Activated T-cell treated with anti-CD3 and anti-CD28 coated beads, Interleukin-2, amount 50 U/mL, for 4 hours (primary cell): ENCODE data around the gene PYROXD2. TPM values are rescaled to one million over a fixed set of nuclear protein-coding genes. Genes with fewer than 3 reads are reported as not detected.

ENCODE experiments used
- ATAC-seq, 2 donors: fragments of 200-7000 bp; cut with Tn5 transposase; one replicate each; pipeline ENCODE4 v1.10.0; 2021
- DNase-seq: peaks from one replicate; pipeline ENCODE4 v3.0.0-alpha.2; 2020
- H3K27me3 Mint-ChIP-seq: one replicate; pipeline ENCODE4 v1.8.0; 2021; ENCODE audit warnings: low read depth, mixed read lengths
- H3K36me3 Mint-ChIP-seq: one replicate; pipeline ENCODE4 v1.8.0; 2022; ENCODE audit warnings: mixed read lengths; ENCODE audit not compliant: insufficient read depth
- H3K4me1 Mint-ChIP-seq: one replicate; pipeline ENCODE4 v1.8.0; 2021; ENCODE audit warnings: low read depth, mixed read lengths
- H3K4me3 Mint-ChIP-seq: one replicate; pipeline ENCODE4 v1.8.0; 2021; ENCODE audit warnings: mild to moderate bottlenecking, moderate library complexity, mixed read lengths
- H3K9me3 Mint-ChIP-seq: one replicate; pipeline ENCODE4 v1.8.0; 2021; ENCODE audit warnings: mixed read lengths
- total RNA-seq, 3 donors: library from RNA; stranded (reverse); gene quantifications; one replicate each; pipeline ENCODE4 v1.2.1, GENCODE V29; 2021

PYROXD2 gene
- total RNA-seq, result 1 to 10 TPM in 2 of 3 donors, under 1 TPM in 1; 0.84 to 3.2 (median 1.1) TPM

- H3K4me3 Mint-ChIP-seq, result peak within 1 kb of the TSS; percentile 84
- ATAC-seq, result peak; percentile 67 to 76
These were observed at the start of gene PYROXD2 for GRCh38 chr10:98414932-98415730. TSS of gene PYROXD2 (minus strand) at chr10:98415182. CDS start at chr10:98415135, 47 bp downstream.

GRCh38 chr10:98463976-98464754 lies 49.2 kb upstream of the PYROXD2 start:
- H3K36me3 Mint-ChIP-seq, result no peaks in the 10 kb centered on the region
- ATAC-seq (no peak), DNase-seq (no peak)
- peaks cover 12% of the 10 kb centered on the region for H3K27me3 Mint-ChIP-seq
- H3K4me3 Mint-ChIP-seq, result no peak overlapping the region
- no peaks in the 10 kb centered on the region for H3K9me3 Mint-ChIP-seq
- H3K4me1 Mint-ChIP-seq, result peaks cover 5% of the 10 kb centered on the region

More at GRCh38 chr10:98414932-98415730, at the start of gene PYROXD2:
- Mint-ChIP-seq H3K36me3 (peaks cover 6% of the 10 kb centered on the region), H3K4me1 (peaks cover 13% of the 10 kb centered on the region), H3K9me3 (no peaks in the 10 kb centered on the region), H3K27me3 (no peaks in the 10 kb centered on the region)
- no peak for DNase-seq

- Mint-ChIP-seq H3K9me3 (no peaks in the 10 kb centered on the region), H3K36me3 (no peaks in the 10 kb centered on the region), H3K4me1 (peaks cover 5% of the 10 kb centered on the region), H3K4me3 (no peak overlapping the region), H3K27me3 (peaks cover 18% of the 10 kb centered on the region)
- DNase-seq (no peak), ATAC-seq (no peak)
These were observed 48.0 kb upstream of the PYROXD2 start for GRCh38 chr10:98463016-98463415.

GRCh38 chr10:98461500-98461842 lies 46.5 kb upstream of the PYROXD2 start:
- Mint-ChIP-seq H3K36me3 (no peaks in the 10 kb centered on the region), H3K4me3 (no peak overlapping the region), H3K4me1 (no peaks in the 10 kb centered on the region), H3K9me3 (no peaks in the 10 kb centered on the region), H3K27me3 (peaks cover 24% of the 10 kb centered on the region)
- ATAC-seq (no peak), DNase-seq (no peak)

GRCh38 chr10:98460837-98461499 lies 46.0 kb upstream of the PYROXD2 start:
- Mint-ChIP-seq H3K4me3 (no peak overlapping the region), H3K27me3 (peaks cover 24% of the 10 kb centered on the region), H3K36me3 (no peaks in the 10 kb centered on the region), H3K4me1 (no peaks in the 10 kb centered on the region), H3K9me3 (no peaks in the 10 kb centered on the region)
- ATAC-seq (no peak), DNase-seq (no peak)

- ATAC-seq, result no peak
- H3K27me3 Mint-ChIP-seq, result peaks cover 24% of the 10 kb centered on the region
- no peaks in the 10 kb centered on the region for H3K9me3 Mint-ChIP-seq
- no peak for DNase-seq
- H3K4me3 Mint-ChIP-seq, result no peak overlapping the region
- no peaks in the 10 kb centered on the region for H3K36me3 Mint-ChIP-seq
- no peaks in the 10 kb centered on the region for H3K4me1 Mint-ChIP-seq
These were observed 44.1 kb upstream of the PYROXD2 start for GRCh38 chr10:98458809-98459784.

- H3K4me3 Mint-ChIP-seq, result no peak overlapping the region
- no peaks in the 10 kb centered on the region for H3K4me1 Mint-ChIP-seq
- peaks cover 24% of the 10 kb centered on the region for H3K27me3 Mint-ChIP-seq
- H3K9me3 Mint-ChIP-seq, result no peaks in the 10 kb centered on the region
- H3K36me3 Mint-ChIP-seq, result no peaks in the 10 kb centered on the region
- ATAC-seq, result no peak
- no peak for DNase-seq
These were observed 42.7 kb upstream of the PYROXD2 start for GRCh38 chr10:98457721-98458120.

GRCh38 chr10:98456686-98457482 lies 41.9 kb upstream of the PYROXD2 start:
- no peak for ATAC-seq
- H3K27me3 Mint-ChIP-seq, result peaks cover 29% of the 10 kb centered on the region
- H3K4me1 Mint-ChIP-seq, result no peaks in the 10 kb centered on the region
- H3K4me3 Mint-ChIP-seq, result no peak overlapping the region
- no peaks in the 10 kb centered on the region for H3K36me3 Mint-ChIP-seq
- H3K9me3 Mint-ChIP-seq, result no peaks in the 10 kb centered on the region
- no peak for DNase-seq

- no peaks in the 10 kb centered on the region for H3K4me1 Mint-ChIP-seq
- H3K36me3 Mint-ChIP-seq, result no peaks in the 10 kb centered on the region
- DNase-seq (no peak), ATAC-seq (no peak)
- peaks cover 31% of the 10 kb centered on the region for H3K27me3 Mint-ChIP-seq
- H3K9me3 Mint-ChIP-seq, result no peaks in the 10 kb centered on the region
- no peak overlapping the region for H3K4me3 Mint-ChIP-seq
These were observed 41.1 kb upstream of the PYROXD2 start for GRCh38 chr10:98456043-98456570.

GRCh38 chr10:98453729-98454128 lies 38.7 kb upstream of the PYROXD2 start:
- Mint-ChIP-seq H3K4me3 (no peak overlapping the region), H3K27me3 (peaks cover 36% of the 10 kb centered on the region), H3K9me3 (no peaks in the 10 kb centered on the region), H3K36me3 (no peaks in the 10 kb centered on the region), H3K4me1 (no peaks in the 10 kb centered on the region)
- ATAC-seq, result no peak
- DNase-seq, result no peak

- no peak for ATAC-seq
- DNase-seq, result no peak
- Mint-ChIP-seq H3K4me1 (peaks cover 10% of the 10 kb centered on the region), H3K9me3 (no peaks in the 10 kb centered on the region), H3K4me3 (no peak overlapping the region), H3K36me3 (no peaks in the 10 kb centered on the region), H3K27me3 (peaks cover 23% of the 10 kb centered on the region)
These were observed 35.6 kb upstream of the PYROXD2 start for GRCh38 chr10:98450618-98451017.

GRCh38 chr10:98449287-98449686 lies 34.3 kb upstream of the PYROXD2 start:
- peaks cover 23% of the 10 kb centered on the region for H3K4me1 Mint-ChIP-seq
- no peak for ATAC-seq
- no peak overlapping the region for H3K4me3 Mint-ChIP-seq
- DNase-seq, result no peak
- H3K9me3 Mint-ChIP-seq, result no peaks in the 10 kb centered on the region
- H3K27me3 Mint-ChIP-seq, result peaks cover 19% of the 10 kb centered on the region
- H3K36me3 Mint-ChIP-seq, result peaks cover 8% of the 10 kb centered on the region
